Keratinocyte (primary cell): ENCODE data around the gene RAB38. TPM values are rescaled to one million over a fixed set of nuclear protein-coding genes. Genes with fewer than 3 reads are reported as not detected.
A peak's percentile ranks its signal among the peaks of the same experiment; 100 is the strongest.

Experiments
- DNase-seq: peaks from one replicate; pipeline ENCODE4 v3.0.0-alpha.2; 2011; ENCODE audit warnings: low read depth, missing footprints, low spot score
- FAIRE-seq: peaks from 2 replicates; lab custom pipeline; 2011; peaks lifted over from hg19 to GRCh38; lab: Jason Lieb, UNC
- H2AFZ ChIP-seq: 2 replicates; pipeline ENCODE4 v1.6.0; 2012; ENCODE audit warnings: low read length, control low read depth, inconsistent platforms; ENCODE audit not compliant: control insufficient read depth
- H3K27ac ChIP-seq: 2 replicates; pipeline ENCODE4 v1.5.1; 2011; ENCODE audit warnings: low read length; ENCODE audit not compliant: control insufficient read depth, insufficient read depth
- H3K27me3 ChIP-seq: 3 replicates; pipeline ENCODE4 v1.6.0; 2011; ENCODE audit warnings: low read length; ENCODE audit not compliant: control insufficient read depth, insufficient read depth; ENCODE audit errors: extremely low read depth
- H3K36me3 ChIP-seq, 2 experiments: 2 replicates in 1 of 2; 3 replicates in 1 of 2; pipeline ENCODE4 v1.5.1; 2011; ENCODE audit warnings: low read length in 2 of 2, mild to moderate bottlenecking in 1 of 2; ENCODE audit not compliant: control insufficient read depth in 2 of 2, insufficient read depth in 2 of 2; ENCODE audit errors: extremely low read depth in 1 of 2
- H3K4me1 ChIP-seq: 3 replicates; pipeline ENCODE4 v1.5.1; 2011; ENCODE audit warnings: low read length; ENCODE audit not compliant: control insufficient read depth, insufficient read depth; ENCODE audit errors: extremely low read depth
- H3K4me2 ChIP-seq: 3 replicates; pipeline ENCODE4 v1.6.0; 2011; ENCODE audit warnings: low read depth, low read length; ENCODE audit not compliant: control insufficient read depth, insufficient read depth; ENCODE audit errors: extremely low read depth
- H3K4me3 ChIP-seq, 3 experiments: fragments of 200-600 bp in 1 of 3; sonication (generic) in 1 of 3; 2 replicates in 2 of 3; 3 replicates in 1 of 3; pipeline ENCODE4 v1.5.1; 2011 to 2016; ENCODE audit warnings: low read length in 3 of 3, mild to moderate bottlenecking in 3 of 3, control low read depth in 2 of 3, inconsistent platforms in 1 of 3, low read depth in 1 of 3, mixed read lengths in 1 of 3, mixed run types in 1 of 3, moderate library complexity in 1 of 3; ENCODE audit not compliant: control insufficient read depth in 2 of 3, insufficient read depth in 2 of 3; ENCODE audit errors: extremely low read depth in 1 of 3
- H3K79me2 ChIP-seq: 2 replicates; pipeline ENCODE4 v1.6.0; 2012; ENCODE audit warnings: low read length; ENCODE audit not compliant: control insufficient read depth, insufficient read depth
- H3K9ac ChIP-seq: 3 replicates; pipeline ENCODE4 v1.6.0; 2011; ENCODE audit warnings: low read length; ENCODE audit not compliant: control insufficient read depth, insufficient read depth; ENCODE audit errors: extremely low read depth
- H3K9me1 ChIP-seq: 3 replicates; pipeline ENCODE4 v1.6.0; 2011; ENCODE audit warnings: low read length; ENCODE audit not compliant: control insufficient read depth, insufficient read depth; ENCODE audit errors: extremely low read depth
- H3K9me3 ChIP-seq: 2 replicates; pipeline ENCODE4 v1.5.1; 2012; ENCODE audit warnings: low read depth, low read length; ENCODE audit not compliant: control insufficient read depth
- H4K20me1 ChIP-seq: 3 replicates; pipeline ENCODE4 v1.6.0; 2011; ENCODE audit warnings: low read length; ENCODE audit not compliant: control insufficient read depth, insufficient read depth; ENCODE audit errors: extremely low read depth
- CTCF ChIP-seq, 3 experiments: IDR thresholded peaks in 1 of 3; conservative IDR thresholded peaks in 1 of 3; optimal IDR thresholded peaks in 1 of 3; 2 replicates in 2 of 3; 3 replicates in 1 of 3; pipeline versions ENCODE3 to v1.5.1; 2011; ENCODE audit warnings: low read length in 3 of 3, mild to moderate bottlenecking in 3 of 3, moderate library complexity in 2 of 3, control low read depth in 1 of 3, inconsistent platforms in 1 of 3; ENCODE audit not compliant: insufficient read depth in 2 of 3; ENCODE audit errors: extremely low read depth in 1 of 3
- EZH2 ChIP-seq: IDR thresholded peaks from one replicate; pipeline ENCODE4 v1.6.1; 2012; ENCODE audit warnings: inconsistent platforms, mild to moderate bottlenecking, low read length, moderate library complexity
- dilution Hi-C: fragments of 300-500 bp; cut with MboI; formaldehyde crosslinking; loops from one replicate; pipeline ENCODE4 v1.7.0; 2020; ENCODE audit warnings: low sequenced_read_pairs; ENCODE audit not compliant: extremely low pct_ligation_motif_present
- polyA plus RNA-seq, 5 experiments: library from polyadenylated mRNA; depleted of rRNA in 3 of 5; stranded (reverse) in 3 of 5; stranded (forward) in 1 of 5; unstranded in 1 of 5; fragments of >200 nt; gene quantifications; 1 replicate in 1 of 5; 2 replicates in 3 of 5; 3 replicates in 1 of 5; pipeline versions ENCODE4 v1.2.1 to v1.2.3, GENCODE V29; 2011 to 2012; ENCODE audit warnings: missing spikeins in 2 of 5, low read depth in 1 of 5, low replicate concordance in 1 of 5

RAB38 gene
- polyA plus RNA-seq, 1 donor (not counting 4 experiments of a cell fraction or from before 2014, with no cell fraction given) = 146 TPM

GRCh38 chr11:88170673-88171072 lies 4.6 kb downstream of the RAB38 start:
- Histone ChIP-seq H3K4me1 (peaks cover 49% of the 10 kb centered on the region), H3K79me2 (peaks cover 82% of the 10 kb centered on the region), H3K4me2 (peak overlapping the region; percentile 94), H3K4me3 (peak overlapping the region in 2 of 3 experiments; percentile 31 to 39), H3K9me3 (no peaks in the 10 kb centered on the region), H3K27me3 (no peaks in the 10 kb centered on the region), H3K9me1 (no peaks in the 10 kb centered on the region), H3K9ac (no peak overlapping the region), H3K27ac (peak overlapping the region; percentile 45), H2AFZ (no peak overlapping the region), H3K36me3 (peaks cover 0 to 29% of the 10 kb centered on the region in 2 experiments), H4K20me1 (no peaks in the 10 kb centered on the region)
- dilution Hi-C loops = no loop called here
- DNase-seq (no peak), FAIRE-seq (no peak)
- no peak for TF ChIP-seq CTCF (optimal IDR thresholded peaks at IDR 0.05 in 1 of 3, IDR thresholded peaks at IDR 0.05 in 1 of 3, conservative IDR thresholded peaks at IDR 0.05 in 1 of 3; ENCODE audit: extremely low read depth in 1 of 3, insufficient read depth in 2 of 3, low read length in 3 of 3)
- no peak for TF ChIP-seq EZH2

- Histone ChIP-seq H3K36me3 (peaks cover 0 to 29% of the 10 kb centered on the region in 2 experiments), H3K27me3 (no peaks in the 10 kb centered on the region), H3K79me2 (peaks cover 88% of the 10 kb centered on the region), H3K9me3 (no peaks in the 10 kb centered on the region), H3K9ac (no peak overlapping the region), H3K4me2 (peak overlapping the region; percentile 94), H2AFZ (no peak overlapping the region), H3K4me1 (peaks cover 46% of the 10 kb centered on the region), H3K4me3 (peak overlapping the region in 1 of 3 experiments; percentile 39), H3K9me1 (no peaks in the 10 kb centered on the region), H3K27ac (peak overlapping the region; percentile 45), H4K20me1 (no peaks in the 10 kb centered on the region)
- FAIRE-seq (no peak), DNase-seq (no peak)
- dilution Hi-C loops = no loop called here
- TF ChIP-seq EZH2 = no peak
Measured at GRCh38 chr11:88169881-88170280, 5.4 kb downstream of the RAB38 start.

GRCh38 chr11:88169471-88169870 lies 5.8 kb downstream of the RAB38 start:
- H3K4me2 ChIP-seq = peak overlapping the region; percentile 94

More at GRCh38 chr11:88169471-88169870, 5.8 kb downstream of the RAB38 start:
- dilution Hi-C loops = no loop called here
- Histone ChIP-seq H2AFZ (no peak overlapping the region), H3K27ac (peak overlapping the region; percentile 45), H3K79me2 (peaks cover 92% of the 10 kb centered on the region), H3K9me1 (no peaks in the 10 kb centered on the region), H3K4me3 (no peak overlapping the region), H3K9me3 (no peaks in the 10 kb centered on the region), H3K4me1 (peaks cover 46% of the 10 kb centered on the region), H3K27me3 (no peaks in the 10 kb centered on the region), H3K9ac (no peak overlapping the region), H4K20me1 (no peaks in the 10 kb centered on the region), H3K36me3 (peaks cover 0 to 29% of the 10 kb centered on the region in 2 experiments)
- FAIRE-seq = peak; percentile 86
- DNase-seq = no peak
- no peak for TF ChIP-seq EZH2
- TF ChIP-seq CTCF (optimal IDR thresholded peaks at IDR 0.05 in 1 of 3, IDR thresholded peaks at IDR 0.05 in 1 of 3, conservative IDR thresholded peaks at IDR 0.05 in 1 of 3; ENCODE audit: extremely low read depth in 1 of 3, insufficient read depth in 2 of 3, low read length in 3 of 3) = no peak
